Activated CD4-positive, alpha-beta T cell treated with anti-CD3 and anti-CD28 coated beads, Interleukin-10, Interleukin-2, amounts not matched to agents 100 ng/mL and 50 ng/mL, durations not matched to agents 16 hours and 8 hours (primary cell): ENCODE data around the gene IPO13.
A peak's percentile ranks its signal among the peaks of the same experiment; 100 is the strongest.

Experiments
- DNase-seq: peaks from one replicate; pipeline ENCODE4 v3.0.0-alpha.2; 2020

Gene IPO13

GRCh38 chr1:43931711-43932660, 14.8 kb upstream of the IPO13 start:
- DNase-seq, result no peak

- DNase-seq, result no peak
These were observed 13.9 kb upstream of the IPO13 start for GRCh38 chr1:43932786-43933385.

GRCh38 chr1:43933386-43934100, 13.2 kb upstream of the IPO13 start, which contains the start of gene ARTN:
Gene ARTN, plus strand, starts transcription at chr1:43933801. Its CDS starts 1,856 bp downstream, at chr1:43935657.
- no peak for DNase-seq

- peak; percentile 70 for DNase-seq
These were observed 12.4 kb upstream of the IPO13 start for GRCh38 chr1:43934101-43934985.

GRCh38 chr1:43934986-43935324, 11.8 kb upstream of the IPO13 start:
- DNase-seq, result no peak

- DNase-seq, result no peak
These were observed 10.9 kb upstream of the IPO13 start for GRCh38 chr1:43935711-43936427.

GRCh38 chr1:43936431-43937151, 10.2 kb upstream of the IPO13 start:
- DNase-seq, result peak; percentile 22

GRCh38 chr1:43937179-43937865, 9.4 kb upstream of the IPO13 start:
- no peak for DNase-seq

- no peak for DNase-seq
These were observed 8.4 kb upstream of the IPO13 start for GRCh38 chr1:43938383-43938782.

GRCh38 chr1:43938892-43939587, 7.7 kb upstream of the IPO13 start:
- no peak for DNase-seq

GRCh38 chr1:43942411-43942810, 4.3 kb upstream of the IPO13 start:
- DNase-seq, result no peak

GRCh38 chr1:43944860-43945259, 1.9 kb upstream of the IPO13 start:
- no peak for DNase-seq

- DNase-seq, result no peak
These were observed 995 bp upstream of the IPO13 start for GRCh38 chr1:43945674-43946235.

- DNase-seq, result no peak
These were observed 517 bp downstream of the IPO13 start for GRCh38 chr1:43947061-43947873.

GRCh38 chr1:43947874-43948437, 1.2 kb downstream of the IPO13 start:
- no peak for DNase-seq

GRCh38 chr1:43949678-43950077, 2.9 kb downstream of the IPO13 start:
- no peak for DNase-seq

GRCh38 chr1:43951021-43951985, 4.6 kb downstream of the IPO13 start:
- no peak for DNase-seq
